Fibroblast of skin of abdomen (primary cell): ENCODE results near the gene GATAD1.

Experiments
- DNase-seq: peaks from one replicate; pipeline ENCODE4 v3.0.0-alpha.2; 2013

Gene GATAD1

GRCh38 chr7:92485267-92485892, 38.1 kb downstream of the GATAD1 start:
- DNase-seq: no peak

- no peak for DNase-seq
Measured at GRCh38 chr7:92485974-92486373, 38.7 kb downstream of the GATAD1 start.

GRCh38 chr7:92487804-92488203, 40.5 kb downstream of the GATAD1 start:
- DNase-seq: no peak

DNA sequence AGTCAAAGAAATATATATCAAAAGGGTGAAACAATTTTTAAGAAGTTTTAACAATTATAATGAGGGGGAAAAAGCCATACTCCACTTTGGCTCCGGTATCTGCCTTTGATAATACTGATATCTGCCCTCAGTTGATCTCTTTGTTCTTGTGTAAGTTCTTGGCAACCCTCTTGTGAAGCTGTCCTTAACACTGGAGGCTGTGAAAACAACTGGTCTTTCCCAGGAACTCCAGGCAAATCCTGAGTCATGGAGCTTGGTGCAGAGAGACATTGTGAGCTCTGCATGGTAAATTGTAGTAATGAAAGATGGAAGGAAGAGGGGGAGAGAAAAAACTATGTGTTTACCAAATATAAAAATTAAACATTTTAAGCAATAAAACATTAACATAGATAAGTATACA, 42.4 kb downstream of the GATAD1 start:
- no peak for DNase-seq

DNA sequence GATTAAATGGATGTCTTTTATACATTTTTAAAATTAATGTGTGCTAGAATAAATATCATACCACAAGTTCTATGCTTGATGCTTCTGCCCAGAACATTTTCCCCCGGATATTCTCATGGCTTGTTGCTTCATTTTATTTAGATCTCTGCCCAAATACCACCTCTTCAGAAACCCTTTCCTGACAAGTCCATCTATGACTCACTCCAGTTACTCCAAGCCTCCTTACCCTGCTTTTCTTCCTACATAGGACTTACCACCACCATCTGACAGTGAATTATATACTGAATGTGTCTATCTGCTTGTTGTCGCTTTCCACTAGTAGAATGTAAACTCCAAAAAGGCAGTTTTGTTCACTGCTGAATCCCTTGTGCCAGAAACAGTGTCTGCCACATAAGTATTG, 49.6 kb downstream of the GATAD1 start:
- DNase-seq: no peak

GRCh38 chr7:92498557-92498956, 51.3 kb downstream of the GATAD1 start:
- DNase-seq: no peak

- DNase-seq: no peak
Measured at GRCh38 chr7:92503767-92504166, 56.5 kb downstream of the GATAD1 start.

GRCh38 chr7:92504563-92504962, 57.3 kb downstream of the GATAD1 start:
- no peak for DNase-seq

DNA sequence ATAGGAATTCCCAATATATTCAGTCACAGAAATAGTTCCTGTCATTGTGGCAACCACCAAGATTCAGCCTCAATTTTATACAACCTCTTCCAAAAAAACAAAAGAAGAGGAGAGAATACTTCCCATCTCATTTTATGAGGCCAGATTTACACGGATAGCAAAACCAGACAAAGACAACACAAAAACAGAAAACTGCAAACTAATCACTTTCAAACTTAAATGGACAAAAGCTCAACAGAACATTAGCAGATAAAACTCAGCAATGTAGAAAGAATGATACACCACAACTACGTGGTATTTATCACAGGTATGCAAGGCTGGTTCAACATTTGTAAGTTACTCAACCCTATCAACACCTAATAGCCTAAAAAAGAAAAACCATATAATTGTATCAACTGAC, 59.1 kb downstream of the GATAD1 start:
- no peak for DNase-seq

DNA sequence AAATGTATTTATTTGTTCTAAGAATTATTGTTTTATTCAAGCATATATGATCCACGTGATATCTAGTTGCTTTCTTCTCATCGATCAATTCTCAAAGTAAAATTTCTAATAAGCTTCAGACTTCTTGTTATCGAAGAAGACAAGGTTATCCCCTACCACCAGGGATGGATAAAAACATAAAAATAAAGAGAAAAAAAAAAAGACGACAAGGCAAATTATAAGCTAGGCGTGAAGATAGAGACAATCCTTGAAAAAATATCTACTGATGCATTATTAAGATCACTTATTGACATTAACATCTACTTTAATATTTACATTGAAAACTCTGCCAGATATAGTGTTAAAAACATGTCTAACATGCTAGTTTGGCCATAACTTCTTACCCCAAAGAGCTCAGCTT, 61.7 kb downstream of the GATAD1 start:
- no peak for DNase-seq
